ENCODE data around the gene AUNIP.

AUNIP gene

GRCh38 chr1:25858906-25859789 is at the start of gene AUNIP:
Gene AUNIP, minus strand, starts transcription at chr1:25859457. Its CDS starts 100 bp downstream, at chr1:25859357.
- Histone ChIP-seq H3K9me2 (replicated peaks; ENCODE audit: insufficient read depth, low read length) (no peaks in the 10 kb centered on the region), H3K4me2 (ENCODE audit: low read depth, low read length) (peak within 1 kb of the TSS; percentile 95), H3K9ac (ENCODE audit: low read length) (peak within 1 kb of the TSS; percentile 64; the same call in 1 of the 2 replicates), H3K9me3 (replicated peaks; ENCODE audit: insufficient read depth, low read length) (no peaks in the 10 kb centered on the region), H3K36me3 (replicated peaks; ENCODE audit: insufficient read depth, low read length) (no peaks in the 10 kb centered on the region), H3K27me3 (replicated peaks; ENCODE audit: insufficient read depth, low read length) (no peaks in the 10 kb centered on the region), H3K4me3 (ENCODE audit: low read length) (peak within 1 kb of the TSS; percentile 82), H4K20me1 (ENCODE audit: insufficient read depth, low read length) (no peaks in the 10 kb centered on the region), H3K27ac (ENCODE audit: low read length) (no peak within 1 kb of the TSS), H3K4me1 (ENCODE audit: low read length) (peaks cover 6% of the 10 kb centered on the region), H3K79me2 (ENCODE audit: low read length) (peaks cover 18% of the 10 kb centered on the region), H2AFZ (ENCODE audit: low read length) (peak within 1 kb of the TSS; percentile 95), H3F3A (ENCODE audit: insufficient read depth, low read length) (no peaks in the 10 kb centered on the region; the same call in 1 of the 2 replicates)
- DNase-seq: peak; percentile 86
- TF ChIP-seq CTCF (IDR thresholded peaks at IDR 0.05; ENCODE audit: low read length): no peak
- no peak for TF ChIP-seq EZH2phosphoT487 (IDR thresholded peaks at IDR 0.05; ENCODE audit: low read length)
- TF ChIP-seq EZH2 (optimal IDR thresholded peaks at IDR 0.05; ENCODE audit: low read depth, low read length): no peak

GRCh38 chr1:25909040-25909439 is 49.8 kb upstream of the AUNIP start:
- Histone ChIP-seq H3K27me3 (replicated peaks; ENCODE audit: insufficient read depth, low read length) (peaks cover 16% of the 10 kb centered on the region), H3K4me3 (ENCODE audit: low read length) (no peak overlapping the region), H3K27ac (ENCODE audit: low read length) (no peak overlapping the region), H3K9me3 (replicated peaks; ENCODE audit: insufficient read depth, low read length) (no peaks in the 10 kb centered on the region), H3F3A (ENCODE audit: insufficient read depth, low read length) (peaks cover 11% of the 10 kb centered on the region; the same call in 1 of the 2 replicates), H3K79me2 (ENCODE audit: low read length) (peaks cover 16% of the 10 kb centered on the region), H3K4me1 (ENCODE audit: low read length) (peaks cover 10% of the 10 kb centered on the region), H3K36me3 (replicated peaks; ENCODE audit: insufficient read depth, low read length) (peaks cover under 1% of the 10 kb centered on the region; the same call in 1 of the 2 replicates), H4K20me1 (ENCODE audit: insufficient read depth, low read length) (no peaks in the 10 kb centered on the region), H3K9me2 (replicated peaks; ENCODE audit: insufficient read depth, low read length) (no peaks in the 10 kb centered on the region), H2AFZ (ENCODE audit: low read length) (no peak overlapping the region), H3K4me2 (ENCODE audit: low read depth, low read length) (no peak overlapping the region), H3K9ac (ENCODE audit: low read length) (no peak overlapping the region)
- DNase-seq: no peak
- TF ChIP-seq CTCF (IDR thresholded peaks at IDR 0.05; ENCODE audit: low read length) (no peak), EZH2 (optimal IDR thresholded peaks at IDR 0.05; ENCODE audit: low read depth, low read length) (no peak), EZH2phosphoT487 (IDR thresholded peaks at IDR 0.05; ENCODE audit: low read length) (no peak)

GRCh38 chr1:25908161-25908560 is 48.9 kb upstream of the AUNIP start:
- TF ChIP-seq CTCF (IDR thresholded peaks at IDR 0.05; ENCODE audit: low read length) (no peak), EZH2 (optimal IDR thresholded peaks at IDR 0.05; ENCODE audit: low read depth, low read length) (no peak), EZH2phosphoT487 (IDR thresholded peaks at IDR 0.05; ENCODE audit: low read length) (no peak)
- Histone ChIP-seq H3K36me3 (replicated peaks; ENCODE audit: insufficient read depth, low read length) (peaks cover 8% of the 10 kb centered on the region), H3K4me3 (ENCODE audit: low read length) (no peak overlapping the region), H3K79me2 (ENCODE audit: low read length) (peaks cover 24% of the 10 kb centered on the region), H3K9me2 (replicated peaks; ENCODE audit: insufficient read depth, low read length) (no peaks in the 10 kb centered on the region), H3K4me2 (ENCODE audit: low read depth, low read length) (no peak overlapping the region), H3K27ac (ENCODE audit: low read length) (no peak overlapping the region), H2AFZ (ENCODE audit: low read length) (no peak overlapping the region), H3K4me1 (ENCODE audit: low read length) (peaks cover 17% of the 10 kb centered on the region), H4K20me1 (ENCODE audit: insufficient read depth, low read length) (no peaks in the 10 kb centered on the region), H3K9ac (ENCODE audit: low read length) (no peak overlapping the region), H3K9me3 (replicated peaks; ENCODE audit: insufficient read depth, low read length) (no peaks in the 10 kb centered on the region), H3K27me3 (replicated peaks; ENCODE audit: insufficient read depth, low read length) (peaks cover 16% of the 10 kb centered on the region), H3F3A (ENCODE audit: insufficient read depth, low read length) (peaks cover 11% of the 10 kb centered on the region; the same call in 1 of the 2 replicates)
- no peak for DNase-seq
